ENCODE results near the gene CRYGB. TPM values are rescaled to one million over a fixed set of nuclear protein-coding genes. Genes with fewer than 3 reads are reported as not detected.

CRYGB gene
- total and polyA plus RNA-seq, 2 of the 4 experiments (the other 2 are of a cell fraction) = not detected

DNA sequence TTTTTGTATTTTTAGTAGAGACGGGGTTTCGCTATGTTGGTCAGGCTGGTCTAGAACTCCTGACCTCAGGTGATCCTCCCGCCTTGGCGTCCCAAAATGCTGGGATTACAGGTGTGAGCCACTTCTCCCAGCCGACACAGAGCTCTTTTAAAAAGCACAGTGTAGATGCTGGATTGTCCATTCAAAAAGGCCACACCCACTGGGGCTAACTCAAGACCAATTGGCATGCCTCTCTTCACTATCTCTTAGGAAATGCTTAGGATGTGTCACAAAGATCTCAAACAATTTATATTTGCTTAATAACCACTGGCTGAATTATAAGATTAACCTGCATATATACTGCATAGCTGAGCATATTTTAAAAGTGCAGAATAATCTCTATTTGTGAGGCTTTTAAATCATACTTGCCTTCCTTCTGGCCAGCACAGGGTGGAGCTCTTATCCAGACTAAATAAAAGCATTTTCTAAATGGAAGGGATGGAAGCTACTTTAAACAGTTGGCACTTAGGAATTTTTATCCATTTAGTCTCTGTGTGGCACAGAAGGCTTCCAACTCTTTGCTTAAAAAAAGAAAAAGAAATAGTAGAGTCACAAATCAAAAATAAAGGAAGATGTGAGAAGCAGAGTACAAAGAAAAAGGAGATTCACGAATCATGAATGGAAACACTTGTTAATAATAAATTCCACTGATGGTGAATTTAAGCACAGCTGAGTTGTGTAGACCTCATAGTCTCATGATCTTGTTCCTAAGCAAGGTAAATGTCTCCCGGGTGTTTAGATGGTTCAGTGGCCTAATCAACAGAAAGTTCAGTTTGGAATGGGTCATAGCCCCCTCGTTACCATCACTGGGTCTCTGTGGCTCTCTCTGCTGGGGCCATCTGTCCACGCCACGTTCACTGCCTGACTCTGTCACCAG is 44.0 kb downstream of the CRYGB start:
- no peak overlapping the region for H3K4ac ChIP-seq (ENCODE audit: low read depth, low read length)
- H2BK15ac ChIP-seq (ENCODE audit: low read depth, low read length) = no peak overlapping the region
- H3K27me3 ChIP-seq (ENCODE audit: control insufficient read depth, insufficient read depth, low read length) = peaks cover 5% of the 10 kb centered on the region
- no peak overlapping the region for H3K4me3 ChIP-seq (ENCODE audit: insufficient read depth, low read depth, low read length)
- no peaks in the 10 kb centered on the region for H3K4me1 ChIP-seq (ENCODE audit: control insufficient read depth, insufficient read depth, low read length)
- H3K36me3 ChIP-seq (ENCODE audit: control insufficient read depth, insufficient read depth, low read length) = no peaks in the 10 kb centered on the region
- POLR2A ChIA-PET (ENCODE audit: unreplicated experiment) = no interaction called here
- BruUV-seq (replicated peaks) = no TSS peak
- H3K27ac ChIP-seq (ENCODE audit: insufficient read depth, low read length) = no peak overlapping the region
- no peak overlapping the region for H3K9ac ChIP-seq (ENCODE audit: low read depth, low read length)
- H3K23ac ChIP-seq (ENCODE audit: low read depth, low read length) = no peak overlapping the region
- no peaks in the 10 kb centered on the region for H3K79me1 ChIP-seq (ENCODE audit: low read depth in 1 of 2, low read length in 2 of 2)
- no peaks in the 10 kb centered on the region for H3K9me1 ChIP-seq (ENCODE audit: insufficient read depth, low read length)
- H4K20me1 ChIP-seq (ENCODE audit: insufficient read depth, low read length) = no peaks in the 10 kb centered on the region
- no peak overlapping the region for H3K4me2 ChIP-seq (ENCODE audit: low read depth, low read length)
- H3K56ac ChIP-seq (ENCODE audit: extremely low read depth, insufficient read depth, low read length) = no peak overlapping the region
- DNase-seq (peak; percentile 18), ATAC-seq (ENCODE audit: low read depth) (peak; percentile 79)
- H4K8ac ChIP-seq (ENCODE audit: low read depth in 2 of 2, low read length in 2 of 2) = no peak overlapping the region
- H2BK20ac ChIP-seq (ENCODE audit: low read depth, low read length) = no peak overlapping the region
- intact Hi-C loops (cut with micrococcal nuclease) = loop anchor here (1.0 kb wide), 1 partner anchor 153 kb away; the partner anchor contains the start of gene IDH1
- H3K9me3 ChIP-seq (ENCODE audit: control insufficient read depth, insufficient read depth, low read length) = no peaks in the 10 kb centered on the region
- H2AFZ ChIP-seq (replicated peaks; ENCODE audit: low read length, poor library complexity) = no peak overlapping the region
- whole genome bisulfite sequencing, 2 experiments (ENCODE audit: extremely low coverage in 2 of 2, insufficient read length in 1 of 2) = 37% methylated on average over 3 of the region's 10 CpGs; no CpG with 5 or more reads in 1 of the 2 experiments
- CTCF ChIA-PET = interaction anchor here (1.1 kb wide), 1 partner anchor 9 kb away, joined by 4 read pairs; no protein-coding TSS in a partner anchor
- dilution Hi-C loops (cut with HindIII; ENCODE audit: low sequenced_read_pairs, unreplicated experiment) = no loop called here
- TF ChIP-seq NFE2L2 (IDR thresholded peaks at IDR 0.05; ENCODE audit: low read depth, low read length) = no peak
- TF ChIP-seq, protein P1, sequence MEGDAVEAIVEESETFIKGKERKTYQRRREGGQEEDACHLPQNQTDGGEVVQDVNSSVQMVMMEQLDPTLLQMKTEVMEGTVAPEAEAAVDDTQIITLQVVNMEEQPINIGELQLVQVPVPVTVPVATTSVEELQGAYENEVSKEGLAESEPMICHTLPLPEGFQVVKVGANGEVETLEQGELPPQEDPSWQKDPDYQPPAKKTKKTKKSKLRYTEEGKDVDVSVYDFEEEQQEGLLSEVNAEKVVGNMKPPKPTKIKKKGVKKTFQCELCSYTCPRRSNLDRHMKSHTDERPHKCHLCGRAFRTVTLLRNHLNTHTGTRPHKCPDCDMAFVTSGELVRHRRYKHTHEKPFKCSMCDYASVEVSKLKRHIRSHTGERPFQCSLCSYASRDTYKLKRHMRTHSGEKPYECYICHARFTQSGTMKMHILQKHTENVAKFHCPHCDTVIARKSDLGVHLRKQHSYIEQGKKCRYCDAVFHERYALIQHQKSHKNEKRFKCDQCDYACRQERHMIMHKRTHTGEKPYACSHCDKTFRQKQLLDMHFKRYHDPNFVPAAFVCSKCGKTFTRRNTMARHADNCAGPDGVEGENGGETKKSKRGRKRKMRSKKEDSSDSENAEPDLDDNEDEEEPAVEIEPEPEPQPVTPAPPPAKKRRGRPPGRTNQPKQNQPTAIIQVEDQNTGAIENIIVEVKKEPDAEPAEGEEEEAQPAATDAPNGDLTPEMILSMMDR (conservative IDR thresholded peaks at IDR 0.05; ENCODE audit: low read depth, low read length) = 0 out of 2 replicates have a peak, but pooled peaks have one; percentile 27
- no peak overlapping the region for H3K14ac ChIP-seq (replicated peaks; ENCODE audit: low read depth, low read length)
- no peak overlapping the region for H2AK9ac ChIP-seq (replicated peaks; ENCODE audit: low read depth, low read length, poor library complexity)
- no peak overlapping the region for H4K91ac ChIP-seq (ENCODE audit: insufficient read depth, low read depth, low read length)
- no peak overlapping the region for H2BK120ac ChIP-seq (ENCODE audit: low read depth, low read length)
- no peak overlapping the region for H2AK5ac ChIP-seq (ENCODE audit: low read depth, low read length)
- no peak overlapping the region for H2BK5ac ChIP-seq (ENCODE audit: low read depth, low read length, poor library complexity, severe bottlenecking)
- H4K5ac ChIP-seq (ENCODE audit: low read depth, low read length) = no peak overlapping the region
- no peak overlapping the region for H3K18ac ChIP-seq (ENCODE audit: low read depth, low read length)
- in situ Hi-C loops (cut with MboI; ENCODE audit: low sequenced_read_pairs) = no loop called here

Measured in IMR-90 (cell line).